Stimulated activated CD8-positive, alpha-beta memory T cell treated with anti-CD3 and anti-CD28 coated beads, Interleukin-2, amount 100 ng/mL, for 48 hours (primary cell): ENCODE measurements around the gene SAE1.
"Not testable (repeated sequence)": the region's sequence is repeated elsewhere in the genome, so short reads cannot be mapped to it uniquely, and the experiment has no call there.

Experiments
- DNase-seq, 2 donors: peaks; one replicate each; pipeline ENCODE4 v3.0.0-alpha.2; 2020; ENCODE audit warnings: low read depth in 2 of 2

SAE1 gene

DNA sequence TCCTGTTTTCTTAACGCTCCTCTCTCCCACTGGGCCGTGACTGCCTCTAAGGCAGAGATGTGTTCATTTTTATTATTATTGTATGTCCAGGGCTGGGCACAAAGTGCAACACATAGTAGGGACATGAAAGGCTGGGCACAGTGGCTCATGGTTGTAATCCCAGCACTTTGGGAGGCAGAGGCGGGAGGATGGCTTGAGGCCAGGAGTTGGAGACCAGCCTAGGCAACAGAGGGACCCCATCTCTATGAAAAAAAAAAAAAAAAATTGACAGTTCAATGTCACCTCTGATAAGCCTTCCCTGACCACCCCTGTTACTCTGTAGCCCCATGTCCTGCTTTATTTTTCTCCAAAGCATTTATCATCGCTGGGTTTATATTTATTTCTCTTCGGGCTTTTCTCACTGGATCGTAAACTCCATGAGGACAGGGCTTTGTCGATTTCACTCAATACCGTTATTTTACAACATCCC lies 481 bp upstream of the SAE1 start:
- no peak for DNase-seq

DNA sequence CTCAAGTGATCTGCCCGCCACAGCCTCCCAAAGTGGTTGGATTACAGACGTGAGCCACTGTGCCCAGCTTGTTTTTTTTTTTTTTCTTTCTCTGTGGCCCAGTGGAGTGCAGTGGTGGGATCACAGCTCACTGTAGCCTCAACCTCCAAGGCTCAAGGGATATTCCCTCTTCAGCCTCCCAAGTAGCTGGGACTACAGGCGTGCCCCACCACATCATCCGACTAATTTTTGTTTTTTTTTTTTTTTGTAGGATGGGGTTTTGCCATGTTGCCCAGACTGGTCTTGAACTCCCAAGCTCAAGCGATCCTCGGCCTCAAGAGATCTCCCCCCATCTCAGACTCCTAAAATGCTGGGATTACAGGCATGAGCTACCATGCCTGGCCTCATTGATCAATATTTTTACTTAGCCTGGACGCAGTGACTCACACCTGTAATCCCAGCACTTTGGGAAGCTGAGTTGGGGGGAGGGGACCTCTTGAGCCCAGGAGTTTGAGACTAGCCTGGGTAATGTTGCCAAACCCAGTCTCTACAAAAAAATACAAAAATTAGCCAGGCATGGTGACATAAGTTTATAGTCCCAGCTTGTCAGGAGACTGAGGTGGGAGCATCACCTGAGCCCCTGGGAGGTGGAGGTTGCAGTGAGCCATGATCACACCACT lies 1.7 kb downstream of the SAE1 start:
- DNase-seq = no peak

DNA sequence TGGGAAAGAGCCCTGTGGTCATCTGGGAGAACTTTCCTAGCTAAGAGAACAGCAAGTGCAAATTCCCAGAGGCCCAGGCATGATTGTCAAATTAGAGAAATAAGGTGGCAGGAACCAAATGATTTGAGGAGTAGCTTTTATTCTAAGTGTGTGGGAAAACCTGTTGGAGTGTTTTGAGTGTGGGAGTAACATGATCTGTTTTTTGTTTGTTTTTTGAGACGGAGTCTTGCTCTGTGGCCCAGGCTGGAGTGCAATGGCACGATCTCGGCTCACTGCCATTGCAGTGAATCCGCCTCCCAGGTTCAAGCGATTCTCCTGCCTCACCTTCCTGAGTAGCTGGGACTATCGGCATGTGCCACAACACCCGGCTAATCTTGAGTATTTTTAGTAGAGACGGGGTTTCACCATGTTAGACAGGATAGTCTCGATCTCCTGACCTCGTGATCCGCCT lies 2.4 kb downstream of the SAE1 start:
- DNase-seq = no peak

DNA sequence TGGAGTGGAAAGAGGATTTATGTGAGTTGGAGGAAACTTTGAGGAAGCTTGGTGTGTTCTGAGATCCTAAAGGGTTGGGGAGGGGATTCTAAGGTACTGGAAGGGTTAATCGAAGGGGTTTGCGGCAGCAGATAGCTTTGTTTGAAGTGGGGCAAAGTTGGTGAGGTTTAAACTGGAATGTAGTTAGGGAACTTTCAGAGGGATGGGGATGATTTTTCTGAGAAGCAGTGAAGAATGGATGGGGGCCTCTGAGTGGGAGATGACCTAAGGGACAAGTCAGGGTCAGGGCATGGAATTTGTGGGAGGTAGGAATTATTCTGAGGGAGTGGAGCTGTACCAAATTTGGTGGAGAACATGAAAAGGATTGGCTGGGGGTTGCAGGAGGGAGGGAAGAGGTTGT lies 3.9 kb downstream of the SAE1 start:
- DNase-seq = no peak

DNA sequence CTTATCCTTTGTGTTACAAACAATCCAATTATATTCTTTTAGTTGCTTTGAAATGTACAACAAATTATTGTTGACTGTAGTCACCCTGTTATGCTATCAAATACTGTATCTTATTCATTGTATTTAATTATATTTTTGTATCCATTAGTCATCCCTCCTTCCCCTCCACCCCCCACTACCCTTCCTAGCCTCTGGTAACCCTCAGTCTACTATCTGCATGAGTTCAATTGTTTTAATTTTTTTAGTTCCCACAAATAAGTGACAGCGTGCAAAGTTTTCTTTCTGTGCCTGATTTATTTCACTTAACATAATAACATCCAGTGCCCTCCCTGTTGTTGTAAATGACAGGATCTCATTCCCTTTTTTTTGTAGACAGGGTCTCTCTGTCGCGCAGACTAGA lies 4.5 kb downstream of the SAE1 start:
- DNase-seq = no peak

DNA sequence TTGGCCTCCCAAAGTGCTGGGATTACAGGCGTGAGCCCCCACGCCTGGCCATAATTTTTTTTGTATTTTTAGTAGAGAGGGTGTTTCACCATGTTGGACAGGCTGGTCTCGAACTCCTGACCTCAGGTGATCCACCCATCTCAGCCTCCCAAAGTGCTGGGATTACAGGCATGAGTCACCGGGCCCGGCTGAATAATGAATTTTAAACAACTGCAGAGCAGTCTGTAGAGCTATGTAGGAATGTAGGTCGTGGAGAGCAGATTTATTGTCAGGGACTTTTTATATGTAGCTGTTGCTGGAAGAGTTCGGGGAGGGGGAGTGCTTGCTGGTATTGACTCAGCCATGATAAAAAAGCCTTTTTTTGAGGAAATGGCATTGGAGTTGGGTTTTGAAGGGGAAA lies 10.6 kb downstream of the SAE1 start:
- DNase-seq = not testable (repeated sequence)

DNA sequence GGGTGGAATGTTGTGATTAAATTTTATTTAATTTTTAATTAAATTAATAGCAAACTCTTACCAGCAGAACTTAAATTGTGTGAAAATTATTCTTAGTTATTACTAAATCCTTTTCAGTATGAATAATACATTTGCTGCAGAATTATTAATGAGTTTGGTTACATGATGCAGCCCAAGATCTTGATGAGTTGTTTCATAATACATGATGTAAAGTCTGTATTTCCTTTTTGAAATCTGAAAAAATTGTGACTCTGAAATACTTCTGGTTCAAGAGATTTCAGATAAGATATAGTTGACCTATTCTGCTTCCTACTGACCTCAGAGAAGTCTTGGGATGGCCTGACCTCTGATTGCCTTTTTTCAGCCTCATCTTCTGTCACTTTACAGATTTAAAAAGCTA lies 11.1 kb downstream of the SAE1 start:
- no peak for DNase-seq

DNA sequence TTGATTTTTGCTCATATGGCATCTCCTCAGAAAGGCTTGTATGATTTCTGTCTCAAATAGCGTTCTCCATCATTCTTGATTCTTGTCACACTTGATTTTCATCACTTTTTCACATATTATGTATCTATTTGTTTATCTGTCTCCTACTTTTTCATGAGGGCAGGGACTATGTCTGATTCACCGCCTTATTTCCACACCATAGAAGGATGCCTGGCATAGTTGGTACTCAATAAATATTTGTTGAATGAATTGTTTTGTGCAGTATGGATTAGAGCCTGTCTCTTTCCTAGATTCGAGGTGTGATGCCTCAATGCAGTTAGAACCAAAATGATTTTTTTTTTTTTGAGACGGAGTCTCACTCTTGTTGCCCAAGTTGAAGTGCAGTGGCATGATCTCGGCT lies 12.1 kb downstream of the SAE1 start:
- no peak for DNase-seq

DNA sequence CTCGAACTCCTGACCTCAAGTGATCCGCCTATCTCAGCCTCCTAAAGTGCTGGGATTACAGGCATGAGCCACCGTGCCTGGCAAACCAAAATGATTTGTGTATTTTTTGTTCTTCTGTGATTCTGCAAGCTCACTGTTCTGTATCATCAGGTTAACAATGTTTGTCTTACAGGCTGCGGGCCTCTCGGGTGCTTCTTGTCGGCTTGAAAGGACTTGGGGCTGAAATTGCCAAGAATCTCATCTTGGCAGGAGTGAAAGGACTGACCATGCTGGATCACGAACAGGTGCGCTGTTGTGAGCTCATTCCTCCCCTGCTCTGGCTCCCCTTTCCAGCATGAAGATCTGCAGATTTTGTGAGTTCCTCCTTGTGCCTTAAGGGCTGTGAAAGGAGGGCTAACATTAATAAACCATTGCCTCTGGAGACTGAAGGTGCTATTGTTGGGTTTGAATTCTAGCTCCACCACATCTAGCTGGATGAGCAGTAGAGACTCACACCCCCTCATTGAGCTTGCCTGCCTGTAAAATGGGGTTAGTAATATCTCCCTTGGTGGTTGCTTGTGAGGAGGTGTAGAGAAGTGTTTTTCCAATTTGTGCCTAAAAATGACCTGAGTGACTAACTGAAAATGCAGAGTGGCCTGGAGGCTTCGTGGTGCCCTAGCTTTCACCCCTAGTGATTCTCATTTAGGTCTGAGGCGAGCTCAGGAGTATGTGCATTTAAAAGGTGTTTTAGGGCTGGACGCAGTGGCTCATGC lies 12.9 kb downstream of the SAE1 start:
- DNase-seq = no peak

DNA sequence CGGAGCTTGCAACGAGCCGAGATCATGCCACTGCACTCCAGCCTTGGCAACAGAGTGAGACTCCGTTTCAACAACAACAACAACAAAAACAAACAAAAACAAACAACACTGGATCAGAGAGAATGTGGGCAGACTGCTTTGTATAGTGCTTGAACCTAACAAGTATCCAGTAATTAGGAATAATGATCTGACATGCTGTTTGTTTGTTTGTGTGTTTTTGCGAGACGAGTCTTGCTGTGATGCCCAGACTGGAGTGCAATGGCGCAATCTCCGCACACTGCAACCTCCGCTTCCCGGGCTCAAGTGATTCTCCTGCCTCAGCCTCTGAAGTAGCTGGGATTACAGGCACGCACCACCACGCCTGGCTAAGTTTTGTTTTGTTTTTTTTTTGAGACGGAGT lies 14.0 kb downstream of the SAE1 start:
- DNase-seq = no peak

DNA sequence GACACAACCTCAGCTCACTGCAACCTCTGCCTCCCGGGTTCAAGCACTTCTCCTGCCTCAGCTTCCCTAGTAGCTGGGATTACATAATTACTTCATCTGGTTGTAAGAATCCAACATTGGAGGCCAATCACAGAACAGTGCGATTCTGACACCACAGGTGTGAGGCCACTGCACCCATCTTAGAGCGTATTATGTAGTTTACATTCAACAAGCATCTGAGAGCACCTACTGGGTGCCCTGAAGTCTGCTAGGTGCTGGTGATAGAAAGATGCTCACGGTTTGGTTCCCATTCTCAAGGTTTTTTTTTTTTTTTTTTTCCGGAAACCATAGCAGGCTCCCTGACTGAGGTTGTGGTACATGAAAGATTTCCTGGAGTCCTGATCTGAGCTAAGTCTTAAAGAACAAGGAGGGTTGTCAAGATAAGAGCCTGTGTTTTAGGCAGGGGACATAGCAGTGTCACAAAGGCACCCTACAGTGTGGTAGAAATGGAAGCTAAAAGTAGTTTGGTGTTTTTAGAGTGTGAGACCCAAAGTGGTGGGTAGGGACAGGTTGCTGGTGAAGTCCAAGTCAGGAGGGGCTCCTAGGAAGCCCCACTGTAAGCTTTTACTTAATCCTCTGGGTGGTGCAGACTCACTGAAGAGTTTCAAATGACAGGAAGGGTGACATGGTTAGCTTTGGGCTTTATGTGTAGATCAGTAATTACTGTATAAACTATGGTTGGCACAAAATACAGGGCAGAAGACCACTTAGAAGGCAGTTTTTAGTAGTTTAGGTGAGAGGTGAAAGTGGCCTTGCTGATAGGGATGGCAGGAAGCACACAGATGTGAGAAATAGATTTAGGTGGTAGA lies 15.2 kb downstream of the SAE1 start:
- no peak for DNase-seq

DNA sequence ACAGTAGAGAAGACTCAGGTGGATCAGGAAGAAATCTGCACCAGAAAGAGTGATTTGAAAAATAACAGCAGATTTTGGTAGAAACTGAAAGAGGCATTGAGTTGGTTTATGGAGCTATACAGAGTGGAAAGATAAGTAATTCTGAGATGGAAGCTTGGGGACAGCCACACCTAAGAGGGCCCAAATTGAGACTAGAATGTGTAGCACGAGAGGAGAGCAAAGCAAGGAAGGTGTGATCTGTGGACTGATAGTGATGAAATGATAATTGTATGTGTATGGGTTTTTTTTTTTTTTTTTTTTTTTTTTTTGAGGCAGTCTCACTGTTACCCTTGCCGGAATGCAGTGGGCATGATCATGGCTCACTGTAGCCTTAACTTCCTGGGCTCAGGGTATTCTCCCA lies 16.3 kb downstream of the SAE1 start:
- DNase-seq = no peak

DNA sequence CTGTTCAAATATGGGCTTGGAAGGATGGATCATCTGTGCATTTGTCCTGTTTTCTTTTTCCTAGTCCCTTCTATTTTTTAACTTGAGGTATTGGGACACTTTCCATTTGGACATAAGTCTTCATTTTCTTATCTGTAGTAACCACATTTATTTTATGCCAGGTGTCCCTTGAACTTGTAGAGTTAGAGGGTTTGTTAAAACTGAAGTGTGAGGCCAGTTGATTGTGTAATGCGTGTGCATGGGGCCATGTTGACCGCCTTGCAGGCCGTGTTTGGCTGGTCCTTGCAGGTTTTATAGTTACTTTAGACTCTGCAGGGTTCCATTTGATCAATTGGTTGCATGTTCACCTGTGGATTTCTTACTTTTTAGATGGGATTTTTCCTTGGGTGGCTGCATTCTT lies 21.0 kb downstream of the SAE1 start:
- DNase-seq = no peak

DNA sequence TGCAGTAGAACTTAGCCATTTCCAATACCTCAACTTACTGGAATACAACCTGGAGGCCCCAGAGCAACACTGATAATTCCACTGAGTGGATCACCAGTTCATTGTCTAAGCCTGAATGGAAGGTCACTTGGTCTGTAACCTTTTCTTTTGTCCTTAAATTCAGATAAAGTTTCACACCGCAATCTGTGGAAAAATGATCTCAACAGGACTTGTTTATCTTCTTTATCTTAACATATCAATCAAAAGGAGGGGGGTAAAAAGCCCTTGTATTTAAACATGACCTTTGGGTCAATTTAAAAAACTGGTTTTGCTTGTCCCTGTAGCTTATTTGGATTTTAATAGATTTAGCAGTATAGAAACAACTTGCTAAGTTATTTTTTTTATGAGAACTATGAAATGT lies 21.6 kb downstream of the SAE1 start:
- no peak for DNase-seq

DNA sequence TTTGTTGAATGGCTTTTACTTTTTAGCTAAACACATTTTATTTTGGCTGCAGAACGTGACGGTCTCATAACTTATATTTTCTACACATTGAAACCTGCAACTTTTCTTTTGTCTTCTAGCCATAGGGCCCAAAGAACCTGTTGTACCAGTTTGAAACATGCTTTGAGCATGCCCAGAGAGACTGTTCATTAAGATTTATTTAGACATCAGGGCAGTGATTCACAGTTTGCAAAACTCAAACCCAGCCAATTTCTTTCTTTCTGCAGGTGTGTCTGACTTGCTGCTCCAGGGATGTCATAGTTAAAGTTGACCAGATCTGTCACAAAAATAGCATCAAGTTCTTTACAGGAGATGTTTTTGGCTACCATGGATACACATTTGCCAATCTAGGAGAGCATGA lies 22.0 kb downstream of the SAE1 start:
- DNase-seq = no peak

DNA sequence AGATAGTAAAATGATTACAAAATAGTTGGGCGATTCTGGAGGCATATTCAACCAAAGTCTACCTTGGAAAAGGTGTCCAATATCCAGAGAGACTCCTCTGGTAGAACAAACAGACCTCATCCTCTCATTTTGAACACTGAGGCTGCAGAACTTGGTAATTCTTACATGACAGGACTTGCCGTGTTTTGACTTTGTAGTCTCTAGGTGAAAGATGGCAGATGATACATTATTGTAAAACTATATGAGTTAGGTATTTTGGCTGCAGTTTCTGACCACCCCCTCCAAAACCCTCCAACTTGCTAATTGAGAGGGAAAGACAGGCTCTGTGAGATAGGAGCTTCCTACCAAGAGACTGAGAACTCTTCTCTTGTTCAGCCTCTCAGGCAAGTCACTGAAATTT lies 22.6 kb downstream of the SAE1 start:
- no peak for DNase-seq

DNA sequence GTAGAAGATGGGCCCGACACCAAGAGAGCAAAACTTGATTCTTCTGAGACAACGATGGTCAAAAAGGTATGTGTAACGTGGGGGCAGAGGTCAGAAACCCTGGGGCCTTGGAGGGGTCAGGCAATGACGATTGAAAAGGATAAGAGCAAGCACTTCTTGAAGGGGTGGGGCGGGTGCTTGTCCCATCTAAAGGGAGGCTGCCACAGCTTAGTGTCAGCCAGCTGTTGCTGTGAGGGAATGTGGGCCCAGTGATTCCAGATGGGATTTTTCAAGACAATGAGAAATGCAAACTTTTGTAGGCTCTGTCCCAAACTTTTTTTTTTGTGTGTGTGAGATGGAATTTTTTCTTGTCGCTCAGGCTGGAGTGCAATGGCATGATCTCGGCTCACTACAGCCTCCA lies 24.5 kb downstream of the SAE1 start:
- no peak for DNase-seq

DNA sequence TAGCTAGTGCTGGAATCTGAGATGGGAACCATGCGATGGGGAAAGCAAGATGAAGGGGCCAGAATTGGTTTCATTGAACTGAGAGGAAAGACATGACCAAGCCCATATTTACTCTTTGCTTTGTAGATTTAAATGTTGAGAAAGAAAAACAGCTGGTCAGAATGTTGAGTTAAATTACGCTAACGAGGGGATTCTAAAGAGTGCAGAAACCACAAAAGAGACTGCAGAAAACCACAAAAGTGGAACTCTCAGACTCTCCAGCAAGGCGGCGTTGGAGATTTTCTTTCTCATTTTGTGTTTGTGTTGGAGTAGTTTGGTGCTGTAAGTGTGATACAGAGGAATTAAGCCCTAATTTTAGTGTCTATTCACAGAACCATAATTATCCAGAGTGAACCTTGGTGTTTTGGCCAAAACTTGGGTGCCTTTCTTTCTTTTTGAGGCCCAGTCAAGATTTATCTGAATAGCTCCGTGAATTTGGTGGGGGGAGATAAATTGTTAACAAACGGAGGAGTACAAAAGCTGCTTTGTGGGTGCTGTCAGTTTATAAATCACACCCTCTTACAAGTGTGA lies 26.3 kb downstream of the SAE1 start:
- no peak for DNase-seq

DNA sequence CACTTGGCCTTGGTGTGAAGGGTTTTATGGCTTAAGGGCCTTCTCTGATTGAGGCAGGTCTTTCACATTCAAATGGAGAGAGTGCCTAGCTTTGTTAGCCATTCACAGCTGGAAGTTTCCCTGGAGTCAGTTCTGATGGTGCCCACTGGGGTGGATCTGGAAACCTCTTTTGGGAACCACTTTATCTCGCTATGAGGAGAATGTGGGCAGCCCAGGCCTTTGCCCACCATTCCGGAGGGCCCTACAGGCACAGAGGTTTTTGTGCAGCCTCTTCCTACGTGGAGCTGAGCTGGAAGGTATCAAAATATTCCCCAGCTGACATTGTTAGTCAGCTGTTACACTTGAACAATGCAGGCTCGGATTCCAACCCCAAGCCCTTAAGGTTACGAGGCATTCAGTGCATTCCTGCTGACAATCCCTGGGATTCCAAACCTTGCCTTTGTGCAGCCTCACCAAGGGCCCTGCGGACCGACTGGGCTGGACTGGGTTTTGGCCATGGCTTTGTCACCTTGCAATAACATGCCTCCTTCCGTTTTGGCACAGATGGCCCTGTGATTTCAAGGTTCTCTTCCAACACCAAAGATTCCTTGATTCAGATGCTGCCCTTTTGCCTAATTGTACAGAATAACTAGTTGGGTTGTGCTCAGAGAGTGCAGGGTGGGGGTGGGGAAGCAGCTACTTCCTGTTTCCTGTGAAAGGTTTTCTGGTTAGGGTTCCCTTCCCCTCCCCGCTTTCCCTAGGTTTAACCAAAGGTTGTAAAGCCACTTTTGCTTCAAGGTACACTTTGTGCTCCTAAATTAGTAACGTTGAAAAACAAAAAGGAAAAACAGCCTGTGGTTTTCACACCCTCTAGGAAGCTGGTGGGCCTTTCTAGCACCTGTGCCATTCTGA lies 27.0 kb downstream of the SAE1 start:
- no peak for DNase-seq

DNA sequence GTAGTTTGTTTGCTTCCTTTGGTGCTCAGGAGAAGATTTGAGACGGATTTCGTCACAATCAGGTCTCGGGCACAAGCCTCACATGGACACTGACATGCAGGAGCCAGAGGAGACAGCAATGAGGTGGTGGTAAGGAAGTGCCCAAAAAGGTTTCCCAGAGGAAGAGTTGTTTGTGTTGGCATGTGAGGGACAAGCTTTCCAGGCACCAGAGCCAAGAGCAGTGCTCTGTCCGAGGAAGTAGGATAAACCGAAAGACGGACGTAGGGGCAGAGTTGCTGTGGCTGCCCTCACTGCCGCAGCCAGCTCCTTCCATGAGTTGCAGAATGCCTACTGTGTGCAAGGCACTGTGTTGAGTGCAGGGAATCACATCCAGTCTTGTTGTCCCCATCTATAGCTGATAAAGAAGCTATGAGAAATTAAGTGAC lies 27.7 kb downstream of the SAE1 start:
- DNase-seq = no peak

DNA sequence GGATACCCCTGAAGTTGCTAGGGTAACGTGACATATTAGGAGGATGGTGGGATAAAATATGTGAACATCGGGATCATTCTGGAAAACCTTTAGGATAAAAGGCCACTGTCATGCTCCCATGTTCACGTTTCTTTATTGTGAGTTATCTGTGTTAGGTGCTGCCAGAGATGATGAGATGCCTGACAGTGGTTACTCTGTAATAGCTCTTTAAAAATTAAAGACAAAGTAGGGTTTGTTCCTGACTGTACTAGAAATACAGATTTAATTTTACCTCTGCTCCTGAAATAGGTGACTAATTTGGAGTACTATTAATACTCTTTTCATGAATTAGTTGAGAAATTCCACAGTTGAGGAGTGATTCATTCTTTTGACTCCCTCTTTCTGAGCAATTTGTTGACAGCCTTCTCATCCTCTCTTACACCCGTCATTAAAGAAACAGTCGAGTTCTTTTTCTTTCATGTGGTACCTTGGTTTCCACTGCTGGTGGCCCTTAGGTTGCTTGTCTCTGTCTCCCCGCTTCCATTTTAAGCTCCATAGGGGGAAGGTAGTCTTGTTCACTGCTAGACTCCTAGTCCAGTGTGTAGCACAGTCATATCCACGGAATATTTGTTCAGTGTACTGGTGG lies 28.4 kb downstream of the SAE1 start:
- no peak for DNase-seq
